Mesothelial cell of epicardium (in vitro differentiated cells): ENCODE results near the gene GULP1. TPM values are rescaled to one million over a fixed set of nuclear protein-coding genes. Genes with fewer than 3 reads are reported as not detected.

ENCODE experiments used
- DNase-seq, 2 experiments: peaks; one replicate each; pipeline ENCODE4 v3.0.0; 2021; ENCODE audit warnings: low spot score in 2 of 2; ENCODE audit not compliant: unreplicated experiment in 2 of 2
- H3K27ac Mint-ChIP-seq: 2 replicates; pipeline ENCODE4 v1.8.0; 2021; ENCODE audit warnings: mixed read lengths
- H3K27me3 Mint-ChIP-seq: 2 replicates; pipeline ENCODE4 v1.8.0; 2021; ENCODE audit warnings: low read depth, mixed read lengths
- H3K36me3 Mint-ChIP-seq: 2 replicates; pipeline ENCODE4 v1.8.0; 2021; ENCODE audit warnings: mixed read lengths
- H3K4me1 Mint-ChIP-seq: 2 replicates; pipeline ENCODE4 v1.8.0; 2021; ENCODE audit warnings: mixed read lengths
- H3K4me3 Mint-ChIP-seq: 2 replicates; pipeline ENCODE4 v1.8.0; 2021; ENCODE audit warnings: mild to moderate bottlenecking, moderate library complexity, mixed read lengths
- H3K9me3 Mint-ChIP-seq: 2 replicates; pipeline ENCODE4 v1.8.0; 2021; ENCODE audit warnings: mixed read lengths
- total RNA-seq: library from RNA; stranded (reverse); gene quantifications from 3 replicates; pipeline ENCODE4 v1.2.1, GENCODE V29; 2021
- TF ChIP-seq, protein P1 (sequence below): fragments of 200-600 bp; sonication (generic); IDR thresholded peaks from one replicate; pipeline ENCODE4 v1.5.0; 2021; ENCODE audit warnings: antibody characterized with exemption; ENCODE audit not compliant: unreplicated experiment

The GULP1 gene, protein sequence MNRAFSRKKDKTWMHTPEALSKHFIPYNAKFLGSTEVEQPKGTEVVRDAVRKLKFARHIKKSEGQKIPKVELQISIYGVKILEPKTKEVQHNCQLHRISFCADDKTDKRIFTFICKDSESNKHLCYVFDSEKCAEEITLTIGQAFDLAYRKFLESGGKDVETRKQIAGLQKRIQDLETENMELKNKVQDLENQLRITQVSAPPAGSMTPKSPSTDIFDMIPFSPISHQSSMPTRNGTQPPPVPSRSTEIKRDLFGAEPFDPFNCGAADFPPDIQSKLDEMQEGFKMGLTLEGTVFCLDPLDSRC
- total RNA-seq = 58.5 to 61.2 TPM (median 59.2 TPM) in 3 replicates

DNA sequence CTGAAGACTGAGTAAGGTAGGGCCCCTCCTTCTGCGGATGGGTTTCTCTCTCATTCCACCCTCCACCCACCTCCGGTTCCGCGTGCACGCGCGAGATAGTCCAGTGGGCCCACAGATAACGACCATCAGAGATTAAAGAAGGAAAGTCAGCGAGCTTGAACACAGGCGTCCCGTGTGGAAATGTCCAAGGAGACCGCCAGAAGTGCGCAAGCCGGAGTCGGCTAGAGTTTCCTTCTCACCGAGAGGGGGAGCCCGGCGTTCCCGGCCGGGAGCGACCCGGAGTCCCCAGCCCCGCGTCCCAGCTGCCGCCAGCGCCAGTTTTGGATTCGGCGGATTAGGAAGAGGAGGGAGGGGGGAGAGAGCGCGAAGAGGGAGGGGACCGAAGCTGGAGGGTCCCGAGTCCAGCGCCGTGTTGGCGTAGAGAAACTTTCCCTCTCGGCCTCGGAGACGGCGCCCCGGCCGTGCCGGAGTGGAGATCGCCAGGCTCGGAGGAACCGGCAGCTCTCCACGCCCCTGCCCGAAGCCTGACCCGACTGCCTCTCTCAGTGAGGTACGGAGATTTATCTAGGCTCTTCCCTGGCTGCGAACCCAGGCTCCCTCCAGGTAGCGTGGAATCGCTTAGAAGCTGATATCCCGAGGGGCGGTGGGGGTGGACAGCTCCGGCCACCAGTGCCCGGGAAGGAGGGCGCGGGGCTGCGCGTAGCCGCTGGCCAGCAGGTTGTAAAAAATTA, at the start of gene GULP1:
Gene GULP1, plus strand, starts transcription at position 258 of the 731 bp plus-strand sequence. CDS start 185,829 bp downstream, outside the sequence.
- TF ChIP-seq, protein P1, sequence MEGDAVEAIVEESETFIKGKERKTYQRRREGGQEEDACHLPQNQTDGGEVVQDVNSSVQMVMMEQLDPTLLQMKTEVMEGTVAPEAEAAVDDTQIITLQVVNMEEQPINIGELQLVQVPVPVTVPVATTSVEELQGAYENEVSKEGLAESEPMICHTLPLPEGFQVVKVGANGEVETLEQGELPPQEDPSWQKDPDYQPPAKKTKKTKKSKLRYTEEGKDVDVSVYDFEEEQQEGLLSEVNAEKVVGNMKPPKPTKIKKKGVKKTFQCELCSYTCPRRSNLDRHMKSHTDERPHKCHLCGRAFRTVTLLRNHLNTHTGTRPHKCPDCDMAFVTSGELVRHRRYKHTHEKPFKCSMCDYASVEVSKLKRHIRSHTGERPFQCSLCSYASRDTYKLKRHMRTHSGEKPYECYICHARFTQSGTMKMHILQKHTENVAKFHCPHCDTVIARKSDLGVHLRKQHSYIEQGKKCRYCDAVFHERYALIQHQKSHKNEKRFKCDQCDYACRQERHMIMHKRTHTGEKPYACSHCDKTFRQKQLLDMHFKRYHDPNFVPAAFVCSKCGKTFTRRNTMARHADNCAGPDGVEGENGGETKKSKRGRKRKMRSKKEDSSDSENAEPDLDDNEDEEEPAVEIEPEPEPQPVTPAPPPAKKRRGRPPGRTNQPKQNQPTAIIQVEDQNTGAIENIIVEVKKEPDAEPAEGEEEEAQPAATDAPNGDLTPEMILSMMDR = peak; percentile 29
- no peaks in the 10 kb centered on the region for H3K36me3 Mint-ChIP-seq

DNA sequence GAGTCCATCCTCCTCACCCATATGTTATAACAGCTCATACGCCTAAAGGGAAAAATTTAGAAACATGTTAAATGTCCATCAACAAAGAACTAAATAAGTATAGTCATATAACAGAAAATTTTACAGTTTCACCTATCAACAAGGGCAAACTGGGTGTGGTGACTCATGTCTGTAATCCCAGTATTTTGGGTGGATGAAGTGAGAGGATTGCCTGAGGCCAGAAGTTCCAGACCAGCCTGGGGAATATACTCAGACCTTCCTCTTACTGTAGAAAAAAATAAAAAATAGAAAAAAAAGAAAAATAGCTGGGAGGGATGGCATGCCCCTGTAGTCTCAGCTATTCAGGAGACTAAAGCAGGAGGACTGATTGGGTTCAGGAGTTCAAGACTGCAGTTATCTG, 48.3 kb upstream of the GULP1 start:
- no peak for DNase-seq
- no peak overlapping the region for H3K4me3 Mint-ChIP-seq
- peaks cover 8% of the 10 kb centered on the region for H3K36me3 Mint-ChIP-seq
- H3K9me3 Mint-ChIP-seq = peaks cover 19% of the 10 kb centered on the region
- H3K27ac Mint-ChIP-seq = no peak overlapping the region
- H3K4me1 Mint-ChIP-seq = peaks cover 6% of the 10 kb centered on the region
- no peaks in the 10 kb centered on the region for H3K27me3 Mint-ChIP-seq
- TF ChIP-seq, protein P1 = no peak

More for the DNA sequence above, at the start of gene GULP1:
- Mint-ChIP-seq H3K27ac (peak within 1 kb of the TSS; percentile 99), H3K9me3 (peaks cover 7% of the 10 kb centered on the region), H3K4me3 (peak within 1 kb of the TSS; percentile 98), H3K27me3 (no peaks in the 10 kb centered on the region), H3K4me1 (peaks cover 37% of the 10 kb centered on the region)
- DNase-seq = peak; percentile 69 to 80

DNA sequence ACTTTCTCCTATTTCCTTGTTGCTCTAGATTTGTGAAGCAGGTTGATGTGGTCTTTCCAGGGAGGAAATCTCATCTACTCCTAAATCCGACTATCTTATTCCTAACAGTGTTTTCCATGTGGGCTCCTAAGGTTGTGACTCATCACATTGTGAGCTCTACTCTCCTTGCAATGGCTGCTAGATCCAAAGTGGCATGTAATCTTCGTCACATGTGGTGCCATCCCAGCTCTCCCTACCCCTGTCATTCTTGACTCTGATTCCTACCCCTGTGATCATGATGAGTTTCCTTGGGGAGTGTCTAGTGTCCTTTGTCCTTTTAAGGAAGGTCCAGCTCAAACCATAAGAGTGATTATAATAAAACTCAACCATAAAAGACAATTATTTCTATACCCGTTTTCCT, 47.3 kb upstream of the GULP1 start:
- H3K4me3 Mint-ChIP-seq = no peak overlapping the region
- H3K9me3 Mint-ChIP-seq = peaks cover 12% of the 10 kb centered on the region
- H3K27ac Mint-ChIP-seq = no peak overlapping the region
- H3K27me3 Mint-ChIP-seq = no peaks in the 10 kb centered on the region
- peaks cover under 1% of the 10 kb centered on the region for H3K36me3 Mint-ChIP-seq
- peaks cover 6% of the 10 kb centered on the region for H3K4me1 Mint-ChIP-seq
- no peak for DNase-seq
- TF ChIP-seq, protein P1 = no peak

DNA sequence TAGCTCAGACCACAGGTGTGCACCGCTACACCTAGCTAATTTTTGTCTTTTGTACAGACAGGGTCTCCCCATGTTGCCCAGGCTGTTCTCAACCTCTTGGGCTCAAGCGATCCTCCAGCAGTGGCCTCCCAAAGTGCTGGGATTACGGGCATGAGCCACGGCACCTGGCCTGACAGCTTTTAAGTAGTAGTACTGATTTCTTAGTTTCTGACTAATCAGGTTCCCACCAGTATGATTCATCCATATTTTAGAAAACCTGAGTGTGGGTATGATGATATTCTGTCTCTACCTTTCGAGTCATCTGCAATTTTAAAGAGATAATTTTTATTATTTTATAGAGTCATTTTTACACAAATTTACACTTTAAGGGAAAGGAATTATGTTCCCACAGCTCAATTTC, 46.4 kb upstream of the GULP1 start:
- Mint-ChIP-seq H3K9me3 (peaks cover 8% of the 10 kb centered on the region), H3K27ac (no peak overlapping the region), H3K27me3 (no peaks in the 10 kb centered on the region), H3K36me3 (no peaks in the 10 kb centered on the region), H3K4me3 (no peak overlapping the region), H3K4me1 (peaks cover 6% of the 10 kb centered on the region)
- DNase-seq = no peak
- TF ChIP-seq, protein P1 = no peak

DNA sequence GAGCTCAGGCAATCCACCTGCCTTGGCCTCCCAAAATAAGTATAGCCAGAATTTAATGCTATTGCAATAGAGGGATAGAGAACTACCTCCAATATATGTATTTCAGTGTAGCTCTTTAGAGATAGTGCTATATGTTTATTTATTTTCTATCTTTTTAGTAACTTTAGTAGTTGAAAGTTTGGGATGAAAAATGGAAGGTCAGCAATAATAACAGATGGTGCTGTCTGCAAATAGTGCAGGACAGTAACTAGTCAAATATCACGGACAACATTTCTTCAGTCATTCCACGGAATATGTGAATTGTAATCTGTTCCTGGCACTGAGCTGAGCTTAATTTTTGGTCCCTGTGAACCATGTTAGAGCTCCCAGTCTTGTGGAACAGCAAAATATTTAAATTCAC, 43.2 kb upstream of the GULP1 start:
- Mint-ChIP-seq H3K4me1 (peaks cover 6% of the 10 kb centered on the region), H3K27ac (no peak overlapping the region), H3K27me3 (no peaks in the 10 kb centered on the region), H3K4me3 (no peak overlapping the region), H3K9me3 (peaks cover 16% of the 10 kb centered on the region), H3K36me3 (peaks cover 7% of the 10 kb centered on the region)
- no peak for DNase-seq
- TF ChIP-seq, protein P1 = no peak
